HG03025 (cell line): ENCODE data around the gene DLG4.

Source experiments
- ATAC-seq: cut with Tn5 transposase; IDR thresholded peaks from one replicate; pipeline ENCODE4 v1.9.1; 2021; ENCODE audit warnings: mild to moderate bottlenecking, moderate library complexity; ENCODE audit not compliant: unreplicated experiment, low FRiP score

Gene DLG4

GRCh38 chr17:7233701-7234082 lies 14.1 kb upstream of the DLG4 start:
- ATAC-seq: no peak

- no peak for ATAC-seq
Measured at GRCh38 chr17:7232114-7232513, 12.5 kb upstream of the DLG4 start.

GRCh38 chr17:7229504-7229903 lies 9.9 kb upstream of the DLG4 start:
- no peak for ATAC-seq

- ATAC-seq: no peak
Measured at GRCh38 chr17:7228920-7229319, 9.3 kb upstream of the DLG4 start.

- no peak for ATAC-seq
Measured at GRCh38 chr17:7226721-7227710, 7.4 kb upstream of the DLG4 start.

GRCh38 chr17:7225711-7226331 lies 6.2 kb upstream of the DLG4 start:
- no peak for ATAC-seq

GRCh38 chr17:7224661-7225111 lies 5.0 kb upstream of the DLG4 start:
- ATAC-seq: no peak

GRCh38 chr17:7224110-7224509 lies 4.5 kb upstream of the DLG4 start:
- no peak for ATAC-seq

GRCh38 chr17:7223375-7223774 lies 3.7 kb upstream of the DLG4 start:
- ATAC-seq: no peak

GRCh38 chr17:7222972-7223292 lies 3.3 kb upstream of the DLG4 start:
- no peak for ATAC-seq

GRCh38 chr17:7222093-7222971 lies 2.7 kb upstream of the DLG4 start:
- no peak for ATAC-seq

GRCh38 chr17:7221278-7222092 lies 1.8 kb upstream of the DLG4 start:
- no peak for ATAC-seq

GRCh38 chr17:7220593-7221277 lies 1.1 kb upstream of the DLG4 start:
- ATAC-seq: no peak

GRCh38 chr17:7219229-7219811 lies 316 bp downstream of the DLG4 start:
- ATAC-seq: no peak

GRCh38 chr17:7218758-7219157 lies 878 bp downstream of the DLG4 start:
- no peak for ATAC-seq

GRCh38 chr17:7218166-7218565 lies 1.5 kb downstream of the DLG4 start:
- no peak for ATAC-seq

- no peak for ATAC-seq
Measured at GRCh38 chr17:7217113-7217987, 2.3 kb downstream of the DLG4 start.
